Endothelial cell of umbilical vein (primary cell): ENCODE measurements around the gene CHID1. TPM values are rescaled to one million over a fixed set of nuclear protein-coding genes. Genes with fewer than 3 reads are reported as not detected.

Source experiments
- BruUV-seq: library from RNA; stranded (reverse); fragments of 400-500 nt; replicated peaks from 2 replicates; lab custom pipeline; 2021; lab: Mats Ljungman, UMichigan
- CTCF ChIA-PET: fragments of 300-600, 350-600 bp; sonication (Branson Sonifier 250); formaldehyde crosslinking; loops from one replicate; lab custom pipeline; 2021; ENCODE audit warnings: antibody characterized with exemption, inconsistent platforms; lab: Charles Lee
- POLR2A ChIA-PET: fragments of 300-600, 350-600 bp; sonication (Branson Sonifier 250); formaldehyde crosslinking; loops from one replicate; lab custom pipeline; 2021; ENCODE audit warnings: antibody characterized with exemption, inconsistent platforms; lab: Charles Lee
- DNase-seq: peaks from one replicate; pipeline ENCODE4 v3.0.0-alpha.2; 2011; ENCODE audit warnings: low read depth, low spot score
- FAIRE-seq: peaks from 2 replicates; lab custom pipeline; 2011; peaks lifted over from hg19 to GRCh38; lab: Jason Lieb, UNC
- H2AFZ ChIP-seq: 2 replicates; pipeline ENCODE4 v1.6.0; 2012; ENCODE audit warnings: low read depth, low read length, control low read depth, inconsistent platforms
- H3K27ac ChIP-seq: 2 replicates; pipeline ENCODE4 v1.5.1; 2011; ENCODE audit warnings: low read depth, mild to moderate bottlenecking, control low read depth, low read length, moderate library complexity; ENCODE audit not compliant: insufficient read depth
- H3K27me3 ChIP-seq, 2 experiments: 2 replicates each; pipeline versions ENCODE4 v1.6.0 to v1.6.1; 2011; ENCODE audit warnings: low read length in 2 of 2, mixed read lengths in 1 of 2; ENCODE audit not compliant: control insufficient read depth in 2 of 2, insufficient read depth in 2 of 2
- H3K36me3 ChIP-seq, 2 experiments: 2 replicates in 1 of 2; 3 replicates in 1 of 2; pipeline ENCODE4 v1.5.1; 2011; ENCODE audit warnings: low read length in 2 of 2, mild to moderate bottlenecking in 1 of 2, moderate library complexity in 1 of 2; ENCODE audit not compliant: control insufficient read depth in 2 of 2, insufficient read depth in 2 of 2; ENCODE audit errors: extremely low read depth in 1 of 2
- H3K4me1 ChIP-seq: 3 replicates; pipeline ENCODE4 v1.5.1; 2011; ENCODE audit warnings: mild to moderate bottlenecking, low read length; ENCODE audit not compliant: control insufficient read depth, insufficient read depth; ENCODE audit errors: extremely low read depth
- H3K4me2 ChIP-seq: 2 replicates; pipeline ENCODE4 v1.6.1; 2011; ENCODE audit warnings: low read length, control low read depth, mixed read lengths; ENCODE audit not compliant: insufficient read depth
- H3K4me3 ChIP-seq, 3 experiments: fragments of 200-600 bp in 1 of 3; sonication (generic), shearing (Covaris generic) in 1 of 3; replicated peaks in 1 of 3; 2 replicates each; pipeline ENCODE4 v1.5.1; 2011 to 2016; ENCODE audit warnings: control low read depth in 3 of 3, low read length in 3 of 3, mild to moderate bottlenecking in 2 of 3, inconsistent platforms in 1 of 3, low read depth in 1 of 3, moderate library complexity in 1 of 3; ENCODE audit not compliant: insufficient read depth in 1 of 3
- H3K79me2 ChIP-seq: 2 replicates; pipeline ENCODE4 v1.6.0; 2012; ENCODE audit warnings: low read length, inconsistent platforms; ENCODE audit not compliant: control insufficient read depth, insufficient read depth
- H3K9ac ChIP-seq: replicated peaks from 2 replicates; pipeline ENCODE3; 2011; ENCODE audit warnings: low read length, control low read depth; ENCODE audit not compliant: insufficient read depth; ENCODE audit errors: extremely low read depth
- H3K9me1 ChIP-seq: replicated peaks from 3 replicates; pipeline ENCODE4 v1.6.0; 2011; ENCODE audit warnings: mild to moderate bottlenecking, low read length; ENCODE audit not compliant: control insufficient read depth, insufficient read depth; ENCODE audit errors: extremely low read depth
- H3K9me3 ChIP-seq: replicated peaks from 2 replicates; pipeline ENCODE4 v1.5.1; 2012; ENCODE audit warnings: low read length, inconsistent platforms; ENCODE audit not compliant: control insufficient read depth, insufficient read depth
- H4K20me1 ChIP-seq: replicated peaks from 2 replicates; pipeline ENCODE3; 2011; ENCODE audit warnings: mild to moderate bottlenecking, low read length; ENCODE audit not compliant: control insufficient read depth, insufficient read depth; ENCODE audit errors: extremely low read depth
- CTCF ChIP-seq, 2 donors: IDR thresholded peaks; 1 replicate in 1 of 2; 2 replicates in 1 of 2; pipeline ENCODE4 v1.5.1; 2011; ENCODE audit warnings: low read length in 2 of 2, mild to moderate bottlenecking in 2 of 2, moderate library complexity in 2 of 2, control low read depth in 1 of 2, inconsistent platforms in 1 of 2, low read depth in 1 of 2; ENCODE audit not compliant: insufficient read depth in 1 of 2; ENCODE audit errors: extremely low read depth in 1 of 2
- EZH2 ChIP-seq: IDR thresholded peaks from 2 replicates; pipeline ENCODE4 v1.6.1; 2012; ENCODE audit warnings: borderline replicate concordance, low read depth, mild to moderate bottlenecking, moderate library complexity, low read length, inconsistent platforms; ENCODE audit not compliant: severe bottlenecking
- FOS ChIP-seq: IDR thresholded peaks from 2 replicates; pipeline ENCODE4 v1.6.1; 2011; ENCODE audit warnings: mild to moderate bottlenecking, low read length, moderate library complexity, borderline replicate concordance; ENCODE audit not compliant: insufficient read depth
- GATA2 ChIP-seq: IDR thresholded peaks from 2 replicates; pipeline ENCODE4 v1.7.0; 2011; ENCODE audit warnings: low read depth, mild to moderate bottlenecking, moderate library complexity, mixed read lengths, low read length; ENCODE audit not compliant: insufficient read length, insufficient read depth
- JUN ChIP-seq: IDR thresholded peaks from 2 replicates; pipeline ENCODE4 v1.6.1; 2011; ENCODE audit warnings: borderline replicate concordance, low read depth; ENCODE audit not compliant: insufficient read length, insufficient read depth
- MAX ChIP-seq: IDR thresholded peaks from 2 replicates; pipeline ENCODE4 v1.6.1; 2011; ENCODE audit not compliant: insufficient read depth, insufficient read length
- MYC ChIP-seq: IDR thresholded peaks from one replicate; pipeline ENCODE4 v1.6.1; 2011; ENCODE audit warnings: mild to moderate bottlenecking, low read depth, low read length
- POLR2A ChIP-seq: IDR thresholded peaks from 2 replicates; pipeline ENCODE4 v1.6.1; 2012; ENCODE audit warnings: low read depth, mild to moderate bottlenecking, control low read depth, low read length
- POLR2AphosphoS5 ChIP-seq: IDR thresholded peaks from 2 replicates; pipeline ENCODE4 v1.6.1; 2012; ENCODE audit warnings: low read depth, mild to moderate bottlenecking, control low read depth, low read length, moderate library complexity; ENCODE audit not compliant: insufficient read depth
- dilution Hi-C: fragments of 300-500 bp; cut with MboI; formaldehyde crosslinking; loops from one replicate; pipeline ENCODE4 v1.15.0; 2019; ENCODE audit warnings: low sequenced_read_pairs; ENCODE audit not compliant: extremely low pct_ligation_motif_present
- intact Hi-C: fragments of 100-400 bp; cut with micrococcal nuclease; formaldehyde crosslinking; loops from one replicate; pipeline ENCODE4 v1.10.0; 2022
- polyA plus RNA-seq, 4 experiments: library from polyadenylated mRNA; depleted of rRNA in 3 of 4; stranded (reverse) in 3 of 4; unstranded in 1 of 4; fragments of >200 nt; gene quantifications; 2 replicates each; pipeline versions ENCODE4 v1.2.1 to v1.2.3, GENCODE V29; 2011 to 2012; ENCODE audit warnings: missing spikeins in 1 of 4
- total RNA-seq: library from RNA; stranded (reverse); gene quantifications from 2 replicates; pipeline ENCODE4 v1.2.3, GENCODE V29; 2021

The CHID1 gene
- total and polyA plus RNA-seq, 2 donors (not counting 3 experiments of a cell fraction or from before 2014, with no cell fraction given): 89.8 to 107 TPM

GRCh38 chr11:931385-931784, 20.8 kb upstream of the CHID1 start:
- no TSS peak for BruUV-seq
- no peaks in the 10 kb centered on the region for H3K27me3 ChIP-seq
- DNase-seq (peak; percentile 96), FAIRE-seq (peak; percentile 98)
- dilution Hi-C loops: no loop called here
- no peaks in the 10 kb centered on the region for H3K9me3 ChIP-seq
- TF ChIP-seq GATA2 (peak; percentile 41), MAX (no peak), JUN (peak; percentile 35), POLR2A (peak; percentile 58), FOS (peak; percentile 11), CTCF (IDR thresholded peaks at IDR 0.05; ENCODE audit: extremely low read depth in 1 of 2, insufficient read depth in 1 of 2, low read depth in 1 of 2, low read length in 2 of 2) (no peak), EZH2 (no peak), MYC (no peak), POLR2AphosphoS5 (peak; percentile 52)
- CTCF ChIA-PET: no interaction called here
- peak overlapping the region; percentile 39 for H3K27ac ChIP-seq
- H3K79me2 ChIP-seq: peaks cover 72% of the 10 kb centered on the region
- H3K4me2 ChIP-seq: peak overlapping the region; percentile 54
- H3K4me1 ChIP-seq: peaks cover 51% of the 10 kb centered on the region
- no peak overlapping the region for H3K4me3 ChIP-seq
- H3K9me1 ChIP-seq: no peaks in the 10 kb centered on the region
- peaks cover 7% of the 10 kb centered on the region for H4K20me1 ChIP-seq
- intact Hi-C loops: loop anchor here (1.0 kb wide), 1 partner anchor 9 kb away; no protein-coding TSS in a partner anchor
- peaks cover 0 to 2% of the 10 kb centered on the region in 2 experiments for H3K36me3 ChIP-seq
- POLR2A ChIA-PET: no interaction called here
- no peak overlapping the region for H2AFZ ChIP-seq
- H3K9ac ChIP-seq: no peak overlapping the region
